ENCODE data around the gene RNF2. TPM values are rescaled to one million over a fixed set of nuclear protein-coding genes. Genes with fewer than 3 reads are reported as not detected.

The RNF2 gene
- total RNA-seq, 1 experiment from 2014 or later, result 75.3 TPM

GRCh38 chr1:185073725-185074124 is 28.4 kb downstream of the RNF2 start:
- peaks cover 67 to 69% of the 10 kb centered on the region in 2 experiments for H3K4me1 Mint-ChIP-seq
- peaks cover 0 to 7% (median 6%) of the 10 kb centered on the region in 3 experiments; a peak in 3 of 7 replicates for H3K36me3 Mint-ChIP-seq (ENCODE audit: insufficient read depth in 1 of 3, low read depth in 3 of 3)
- H2BK20ac ChIP-seq (ENCODE audit: low read depth, low read length, poor library complexity, severe bottlenecking), result no peak overlapping the region
- no peak overlapping the region for H3K9ac ChIP-seq (ENCODE audit: extremely low read depth, insufficient read length, low read length)
- H2BK12ac ChIP-seq (ENCODE audit: insufficient read length, low read depth, low read length), result no peak overlapping the region
- H3K79me1 ChIP-seq (ENCODE audit: insufficient read depth, low read depth, low read length, poor library complexity, severe bottlenecking), result peaks cover 2% of the 10 kb centered on the region
- no peak overlapping the region for H3T11ph ChIP-seq (ENCODE audit: low read length)
- no peak overlapping the region; a peak in 2 of 5 replicates for H3K4me3 Mint-ChIP-seq
- H2AFZ ChIP-seq (ENCODE audit: low read length), result no peak overlapping the region
- H3K4me1 ChIP-seq (ENCODE audit: insufficient read depth, low read length), result peaks cover 12% of the 10 kb centered on the region
- H3K27ac Mint-ChIP-seq, result peak overlapping the region; percentile 58 to 89 (median 75); a peak in 5 of 7 replicates
- TF ChIP-seq, protein P1, sequence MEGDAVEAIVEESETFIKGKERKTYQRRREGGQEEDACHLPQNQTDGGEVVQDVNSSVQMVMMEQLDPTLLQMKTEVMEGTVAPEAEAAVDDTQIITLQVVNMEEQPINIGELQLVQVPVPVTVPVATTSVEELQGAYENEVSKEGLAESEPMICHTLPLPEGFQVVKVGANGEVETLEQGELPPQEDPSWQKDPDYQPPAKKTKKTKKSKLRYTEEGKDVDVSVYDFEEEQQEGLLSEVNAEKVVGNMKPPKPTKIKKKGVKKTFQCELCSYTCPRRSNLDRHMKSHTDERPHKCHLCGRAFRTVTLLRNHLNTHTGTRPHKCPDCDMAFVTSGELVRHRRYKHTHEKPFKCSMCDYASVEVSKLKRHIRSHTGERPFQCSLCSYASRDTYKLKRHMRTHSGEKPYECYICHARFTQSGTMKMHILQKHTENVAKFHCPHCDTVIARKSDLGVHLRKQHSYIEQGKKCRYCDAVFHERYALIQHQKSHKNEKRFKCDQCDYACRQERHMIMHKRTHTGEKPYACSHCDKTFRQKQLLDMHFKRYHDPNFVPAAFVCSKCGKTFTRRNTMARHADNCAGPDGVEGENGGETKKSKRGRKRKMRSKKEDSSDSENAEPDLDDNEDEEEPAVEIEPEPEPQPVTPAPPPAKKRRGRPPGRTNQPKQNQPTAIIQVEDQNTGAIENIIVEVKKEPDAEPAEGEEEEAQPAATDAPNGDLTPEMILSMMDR (conservative IDR thresholded peaks at IDR 0.05), result no peak
- no peak overlapping the region for H4K91ac ChIP-seq (ENCODE audit: insufficient read length, low read depth, low read length)
- H3K4me2 ChIP-seq (ENCODE audit: insufficient read depth, insufficient read length, low read length), result no peak overlapping the region
- H2AK5ac ChIP-seq (ENCODE audit: insufficient read length, low read length), result no peak overlapping the region
- peaks cover 28% of the 10 kb centered on the region; the same call in 1 of the 2 replicates for H3K79me2 ChIP-seq (ENCODE audit: insufficient read depth, low read length)
- no peak overlapping the region for H2BK5ac ChIP-seq (ENCODE audit: insufficient read length, low read length)
- no peak for DNase-seq
- no peaks in the 10 kb centered on the region for H3K23me2 ChIP-seq (ENCODE audit: insufficient read length, low read depth, low read length, poor library complexity, severe bottlenecking)
- H4K20me1 ChIP-seq (ENCODE audit: control insufficient read depth, insufficient read depth, insufficient read length), result no peaks in the 10 kb centered on the region
- no peak overlapping the region for H3K18ac ChIP-seq (ENCODE audit: insufficient read length, low read depth, low read length)
- H3K27me3 ChIP-seq (ENCODE audit: insufficient read depth, low read length), result no peaks in the 10 kb centered on the region
- WGBS (ENCODE audit: extremely low coverage, insufficient read length, low lambda C conversion rate), result no CpG with 5 or more reads among the region's 2 CpGs
- no peak overlapping the region for H3K14ac ChIP-seq (ENCODE audit: insufficient read depth, low read length)
- peak overlapping the region; percentile 47 for H3K27ac ChIP-seq (ENCODE audit: insufficient read length, low read depth, low read length)
- H2BK15ac ChIP-seq (ENCODE audit: low read depth, low read length), result no peak overlapping the region
- H2BK120ac ChIP-seq (ENCODE audit: low read depth, low read length, poor library complexity, severe bottlenecking), result no peak overlapping the region
- no peaks in the 10 kb centered on the region for H3K9me3 ChIP-seq (ENCODE audit: control insufficient read depth, low read depth, low read length)
- H3K23ac ChIP-seq (ENCODE audit: insufficient read length, low read depth, low read length), result no peak overlapping the region
- H3K56ac ChIP-seq (ENCODE audit: insufficient read length, low read depth, low read length), result no peak overlapping the region
- H4K5ac ChIP-seq (ENCODE audit: insufficient read length, low read depth, low read length), result no peak overlapping the region
- H3K4ac ChIP-seq (ENCODE audit: low read depth, low read length), result no peak overlapping the region
- no peak overlapping the region for H4K8ac ChIP-seq (replicated peaks; ENCODE audit: insufficient read length, low read depth, low read length)
- no peaks in the 10 kb centered on the region; a peak in 1 of 5 replicates for H3K9me3 Mint-ChIP-seq
- H3K27me3 Mint-ChIP-seq (ENCODE audit: low read depth), result no peaks in the 10 kb centered on the region
